Stimulated activated CD8-positive, alpha-beta memory T cell treated with anti-CD3 and anti-CD28 coated beads, Interleukin-15, amount 100 ng/mL, for 4 hours (primary cell): Measurements from ENCODE around the gene VTA1.
"Not testable (repeated sequence)": the region's sequence is repeated elsewhere in the genome, so short reads cannot be mapped to it uniquely, and the experiment has no call there.

ENCODE experiments used
- DNase-seq, 2 donors: peaks; one replicate each; pipeline ENCODE4 v3.0.0-alpha.2; 2020; ENCODE audit warnings: low read depth in 2 of 2

Gene VTA1

GRCh38 chr6:142225552-142225951, 78.5 kb downstream of the VTA1 start:
- DNase-seq = no peak

DNA sequence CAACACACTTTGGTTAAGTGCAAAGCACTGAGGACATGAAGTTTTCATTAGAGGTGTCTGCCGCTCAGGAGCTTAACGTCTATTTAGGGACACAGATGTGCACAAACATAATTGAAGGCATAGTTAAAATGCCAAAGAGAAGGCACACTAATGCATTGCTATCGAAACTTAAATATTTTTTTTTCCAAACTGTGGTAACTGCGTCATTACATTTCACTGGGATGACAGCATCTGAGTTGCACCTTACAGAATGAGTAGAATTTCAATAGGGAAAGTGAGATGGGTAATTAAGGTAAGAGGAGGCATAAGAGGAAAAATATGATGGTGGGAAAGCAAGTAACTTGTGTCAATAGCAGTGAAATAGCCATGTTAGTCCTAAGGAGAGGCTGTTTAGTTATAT, 79.7 kb downstream of the VTA1 start:
- no peak for DNase-seq

DNA sequence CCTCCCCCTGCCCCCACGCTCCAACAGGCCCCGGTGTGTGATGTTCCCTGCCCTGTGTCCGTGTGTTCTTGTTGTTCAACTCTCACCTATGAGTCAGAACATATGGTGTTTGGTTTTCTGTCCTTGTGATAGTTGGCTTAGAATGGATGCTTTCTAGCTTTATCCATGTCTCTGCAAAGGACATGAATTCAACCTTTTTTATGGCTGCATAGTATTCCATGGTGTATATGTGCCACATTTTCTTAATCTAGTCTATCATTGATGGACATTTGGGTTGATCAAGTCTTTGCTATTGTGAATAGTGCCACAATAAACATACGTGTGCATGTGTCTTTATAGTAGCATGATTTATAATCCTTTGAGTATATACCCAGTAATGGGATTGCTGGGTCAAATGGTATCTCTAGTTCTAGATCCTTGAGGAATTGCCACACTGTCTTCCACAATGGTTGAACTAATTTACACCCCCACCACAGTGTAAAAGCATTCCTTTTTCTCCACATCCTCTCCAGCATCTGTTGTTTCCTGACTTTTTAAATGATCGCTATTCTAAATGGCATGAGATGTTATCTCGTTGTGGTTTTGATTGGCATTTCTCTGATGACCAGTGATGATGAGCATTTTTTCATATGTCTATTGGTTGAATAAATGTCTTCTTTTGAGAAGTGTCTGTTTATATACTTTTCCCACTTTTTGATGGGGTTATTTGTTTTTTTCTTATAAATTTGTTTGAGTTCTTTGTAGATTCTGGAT, 82.6 kb downstream of the VTA1 start:
- DNase-seq = not testable (repeated sequence)

DNA sequence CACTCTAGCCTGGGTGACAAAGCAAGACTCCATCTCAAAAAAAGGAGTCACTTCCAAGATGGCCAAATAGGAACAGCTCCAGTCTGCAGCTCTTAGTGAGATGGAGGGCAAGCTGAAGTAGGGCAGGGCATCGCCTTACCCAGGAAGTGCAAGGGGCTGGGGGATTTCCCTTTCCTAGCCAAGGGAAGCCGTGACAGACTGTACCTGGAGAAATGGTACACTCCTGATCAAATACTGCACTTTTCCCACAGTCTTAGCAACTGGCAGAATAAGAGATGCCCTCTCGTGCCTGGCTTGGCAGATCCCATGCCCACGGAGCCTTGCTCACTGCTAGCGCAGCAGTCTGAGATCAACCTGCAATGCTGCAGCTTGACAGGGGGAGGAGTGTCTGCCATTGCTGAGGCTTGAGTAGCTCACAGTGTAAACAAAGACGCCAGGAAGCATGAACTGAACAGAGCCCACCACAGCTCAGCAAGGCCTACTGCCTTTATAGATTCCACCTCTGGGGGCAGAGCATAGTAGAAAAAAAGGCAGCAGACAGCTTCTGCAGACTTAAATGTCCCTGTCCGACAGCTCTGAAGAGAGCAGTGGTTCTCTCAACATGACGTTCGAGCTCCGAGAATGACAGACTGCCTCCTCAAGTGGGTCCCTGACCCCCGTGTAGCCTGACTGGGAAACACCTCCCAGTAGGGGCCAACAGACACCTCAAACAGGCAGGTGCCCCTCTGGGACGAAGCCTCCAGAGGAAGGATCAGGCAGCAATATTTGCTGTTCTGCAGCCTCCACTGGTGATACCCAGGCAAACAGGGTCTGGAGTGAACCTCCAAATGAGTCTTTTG, 85.4 kb downstream of the VTA1 start:
- DNase-seq = peak; percentile 2

DNA sequence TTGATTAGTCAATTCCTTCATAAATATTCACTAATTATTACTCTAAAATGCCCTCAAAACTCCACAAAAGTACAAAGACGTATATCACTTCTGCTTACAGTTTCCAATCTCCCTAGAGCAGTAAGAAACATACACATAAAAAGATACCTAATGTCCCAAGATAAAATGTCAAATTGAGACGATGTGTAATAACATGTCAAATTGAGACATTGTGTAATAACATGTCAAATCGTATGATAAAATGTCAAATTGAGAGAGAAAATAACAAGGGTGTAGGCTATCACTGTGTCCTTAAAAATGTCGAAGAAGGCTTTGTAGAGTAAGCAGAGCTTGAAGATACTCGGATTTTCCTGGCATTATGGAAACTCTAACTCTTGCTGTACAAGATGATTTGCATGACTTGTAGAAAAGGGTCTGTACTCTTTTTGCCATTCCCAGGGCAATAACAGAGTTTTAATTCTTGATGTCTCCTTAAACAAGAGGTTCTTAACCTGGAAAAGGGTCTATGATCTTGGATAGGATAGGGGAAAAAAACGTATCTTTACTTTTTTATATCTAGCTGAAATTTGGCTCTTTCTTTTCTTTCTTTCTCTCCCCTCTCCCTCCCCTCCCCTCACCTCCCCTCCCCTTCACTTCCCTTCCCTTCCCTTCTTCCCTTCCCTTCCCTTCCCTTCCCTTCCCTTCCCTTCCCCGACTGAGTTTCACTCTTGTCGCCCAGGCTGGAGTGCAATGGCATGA, 87.1 kb downstream of the VTA1 start:
- no peak for DNase-seq

DNA sequence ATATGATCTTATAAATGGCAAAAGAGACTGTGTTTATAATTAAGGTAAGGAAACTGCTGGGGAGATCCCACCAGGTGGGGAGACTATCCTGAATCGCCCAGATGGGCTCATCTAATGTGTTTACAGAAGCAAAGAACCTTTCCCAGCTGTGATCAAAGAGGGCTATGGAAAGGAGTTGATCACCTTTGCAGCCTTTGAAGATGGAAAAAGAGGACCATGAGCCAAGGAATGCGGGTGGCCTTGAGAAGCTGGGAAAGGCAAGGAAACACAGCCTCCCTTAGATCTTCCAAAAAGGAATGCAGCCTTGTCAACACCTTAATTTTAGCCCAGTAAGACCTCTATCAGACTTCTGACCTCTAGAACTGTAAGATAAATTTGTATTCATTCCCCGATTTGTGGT, 88.2 kb downstream of the VTA1 start:
- no peak for DNase-seq

DNA sequence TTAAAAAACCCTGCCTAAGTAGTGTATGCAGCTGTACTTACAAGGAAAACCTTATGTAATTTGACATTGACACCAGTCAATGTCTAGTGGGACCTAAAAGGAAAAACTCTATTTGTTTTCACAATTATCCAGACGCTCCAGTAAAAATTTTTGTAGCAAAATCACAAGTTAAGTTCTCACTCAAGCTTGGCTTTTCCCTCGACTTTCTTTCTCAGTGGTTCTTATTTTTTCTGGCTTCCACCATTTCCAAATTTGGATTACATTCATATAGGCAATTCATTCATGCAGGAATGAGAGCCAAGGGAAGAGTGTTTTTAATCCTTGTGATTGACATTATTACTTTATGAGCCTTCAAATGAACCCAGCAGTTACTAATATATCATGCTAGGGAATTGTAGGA, 88.7 kb downstream of the VTA1 start:
- DNase-seq = no peak

- no peak for DNase-seq
Observed at GRCh38 chr6:142236691-142237090, 89.6 kb downstream of the VTA1 start.

DNA sequence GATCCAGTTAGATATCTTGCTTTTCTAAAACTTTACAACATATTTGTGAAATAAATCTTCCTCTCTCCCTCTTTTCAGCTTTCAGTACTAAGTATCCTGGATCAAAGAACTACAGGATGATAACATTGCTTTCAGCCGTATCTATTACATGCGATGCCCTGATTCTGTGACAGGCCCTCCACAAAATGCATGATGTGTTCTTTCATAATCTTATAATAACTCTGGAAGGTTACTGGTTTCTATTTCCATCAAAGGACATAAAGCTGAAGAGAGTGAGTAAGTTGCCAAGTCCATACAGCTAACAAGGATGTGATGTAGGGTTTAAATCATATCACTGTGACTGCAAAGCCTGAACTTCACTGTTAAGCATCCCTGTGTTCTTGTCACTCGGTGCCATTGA, 91.8 kb downstream of the VTA1 start:
- DNase-seq = no peak

DNA sequence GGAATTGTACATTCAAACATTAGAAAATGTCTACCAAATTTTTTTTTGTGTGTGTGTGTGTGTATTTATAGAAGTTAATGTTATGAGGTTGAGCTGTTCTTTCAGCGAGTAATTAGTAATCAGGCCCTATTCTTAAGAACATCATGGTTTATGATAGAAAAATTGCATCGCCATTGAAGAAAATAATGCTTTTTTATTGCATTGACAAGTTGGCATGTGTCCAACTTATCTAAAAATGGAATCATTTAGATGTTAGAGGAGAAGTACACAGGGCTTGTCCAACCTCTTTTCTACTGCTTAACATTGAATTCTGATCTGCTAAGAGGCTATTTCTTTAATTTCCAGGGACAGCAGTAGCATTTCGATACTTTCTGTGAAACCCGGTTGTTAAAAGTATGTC, 93.1 kb downstream of the VTA1 start:
- DNase-seq = no peak

DNA sequence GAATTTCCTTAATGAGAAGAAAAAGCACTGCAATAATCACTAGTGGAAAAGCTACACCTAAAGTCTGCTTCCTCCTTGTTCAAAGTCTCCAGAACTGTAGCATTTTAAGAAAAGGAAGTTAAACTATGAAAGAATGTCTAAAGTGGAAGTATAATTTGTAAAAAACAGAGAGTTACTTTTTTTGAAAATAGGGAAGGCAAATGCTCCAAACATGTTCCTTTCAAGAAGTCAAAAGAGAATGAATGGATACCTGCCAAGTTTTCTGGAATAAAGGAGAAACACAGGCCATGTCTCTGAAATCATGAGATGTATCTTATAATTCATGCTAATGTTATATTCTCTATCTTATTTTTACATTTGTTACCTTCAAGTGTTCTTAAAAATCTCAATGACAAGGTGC, 94.0 kb downstream of the VTA1 start:
- no peak for DNase-seq

- no peak for DNase-seq
Observed at GRCh38 chr6:142242269-142242668, 95.2 kb downstream of the VTA1 start.

GRCh38 chr6:142246960-142247359, 99.9 kb downstream of the VTA1 start:
- DNase-seq = no peak

- DNase-seq = no peak
Observed at GRCh38 chr6:142249266-142249665, 102.2 kb downstream of the VTA1 start.

- no peak for DNase-seq
Observed at GRCh38 chr6:142251930-142252445, 104.9 kb downstream of the VTA1 start.

DNA sequence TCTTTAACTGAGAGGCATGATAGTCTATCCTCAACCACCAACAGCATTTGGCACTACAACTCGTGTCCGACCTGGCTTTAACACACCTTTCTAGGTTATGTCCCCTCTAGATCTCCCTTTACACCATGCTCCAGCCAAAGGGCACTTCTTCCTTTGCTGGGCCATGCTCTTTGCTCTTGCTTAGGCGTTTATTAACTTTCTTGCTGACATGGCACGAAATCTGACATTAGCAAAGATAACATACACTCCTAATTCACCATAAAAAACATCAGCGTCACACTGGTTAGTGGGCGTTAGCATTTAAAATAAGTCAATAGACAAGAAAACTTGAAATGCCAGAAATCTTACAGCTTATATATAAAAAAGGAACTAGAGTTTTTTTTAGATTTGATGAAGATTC, 107.5 kb downstream of the VTA1 start:
- DNase-seq = no peak

- DNase-seq = no peak
Observed at GRCh38 chr6:142255785-142256184, 108.7 kb downstream of the VTA1 start.

DNA sequence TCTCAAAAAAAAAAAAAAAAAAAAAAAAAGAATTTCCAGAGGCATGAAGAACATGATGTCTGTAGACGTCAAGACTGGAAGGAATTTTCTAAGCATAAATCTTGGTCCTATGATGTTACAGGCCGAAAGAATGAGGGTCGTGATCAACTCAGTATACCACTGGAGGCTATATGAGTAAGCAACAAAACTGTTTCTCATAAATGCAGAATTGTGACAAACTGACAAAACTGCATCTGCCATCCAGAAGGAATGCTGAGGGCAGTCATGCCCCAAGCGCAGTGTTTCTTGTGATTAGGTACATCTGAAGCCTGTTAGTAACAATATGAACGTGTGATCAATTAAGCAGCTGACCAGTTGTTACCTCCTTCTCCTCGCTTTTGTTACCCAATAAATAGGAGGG, 111.2 kb downstream of the VTA1 start:
- no peak for DNase-seq

- DNase-seq = no peak
Observed at GRCh38 chr6:142258757-142259156, 111.7 kb downstream of the VTA1 start.

GRCh38 chr6:142260748-142261147, 113.7 kb downstream of the VTA1 start:
- no peak for DNase-seq

DNA sequence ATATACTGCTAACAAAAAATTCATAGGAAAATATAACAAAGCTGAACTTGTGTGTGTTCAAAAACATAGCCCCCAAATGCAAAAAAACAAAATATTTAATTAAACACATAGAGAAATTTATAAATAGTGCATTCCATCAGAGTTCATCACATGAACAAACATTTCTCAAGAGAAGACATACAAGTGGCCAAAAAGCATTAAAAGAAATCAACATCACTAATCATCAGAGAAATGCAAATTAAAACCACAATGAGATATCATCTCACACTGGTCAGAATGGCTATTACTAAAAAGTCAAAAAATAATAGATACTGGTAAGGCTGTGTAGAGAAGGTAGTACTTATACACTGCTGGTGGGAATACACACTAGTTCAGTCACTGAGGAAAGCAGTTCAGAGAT, 115.2 kb downstream of the VTA1 start:
- DNase-seq = no peak

- no peak for DNase-seq
Observed at GRCh38 chr6:142265476-142265875, 118.4 kb downstream of the VTA1 start.
